NCI-H2196 treated with DMSO at 0.1 percent for 48 hours (cell line): ENCODE measurements around the gene ASB2.

ENCODE experiments used
- DNase-seq: peaks from one replicate; lab custom pipeline; 2025; ENCODE audit not compliant: unreplicated experiment; lab: John Stamatoyannopoulos, UW

Gene ASB2

DNA sequence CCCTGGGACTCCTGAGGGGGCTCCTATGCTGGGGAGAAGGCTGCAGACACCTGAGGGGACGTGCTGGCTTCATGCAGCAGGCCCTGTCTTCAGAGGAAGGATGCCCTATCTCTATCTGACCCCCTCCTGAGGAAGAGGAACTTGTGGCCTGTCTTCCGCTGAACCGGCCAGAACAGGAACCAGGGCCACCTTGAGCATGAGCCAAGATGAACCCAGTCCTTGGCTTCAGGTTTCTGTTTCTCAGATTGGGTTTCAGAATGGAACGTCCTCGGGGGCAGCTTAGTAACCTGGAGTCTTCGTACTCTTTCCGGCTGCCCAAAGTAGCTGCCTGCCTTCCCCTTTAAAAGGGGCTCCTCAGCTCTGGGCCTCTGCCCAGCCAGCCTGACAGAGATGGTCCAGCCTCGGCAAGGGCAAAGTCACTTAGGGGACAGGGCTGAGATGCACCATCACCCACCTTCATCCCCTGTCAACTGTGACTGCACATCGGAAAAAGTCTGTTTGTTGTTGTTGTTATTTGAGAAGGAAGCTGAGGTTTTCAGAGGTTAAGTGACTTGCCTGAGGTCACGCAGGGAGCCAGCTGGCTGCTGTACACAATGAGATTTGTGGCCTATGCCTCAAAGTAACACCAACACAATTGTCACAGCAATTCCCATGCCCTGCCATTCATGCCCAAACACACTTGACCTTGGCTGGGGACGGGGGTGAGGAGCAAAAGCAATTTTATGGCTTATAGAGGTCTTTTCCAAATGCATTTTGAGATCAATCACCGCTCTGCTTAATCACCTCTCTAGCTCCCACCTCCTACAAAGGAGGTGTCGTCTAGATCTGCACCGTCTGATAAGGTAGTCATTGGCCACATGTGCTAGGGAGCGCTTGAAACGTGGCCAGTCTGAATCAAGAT, 13.4 kb downstream of the ASB2 start:
- DNase-seq: no peak

DNA sequence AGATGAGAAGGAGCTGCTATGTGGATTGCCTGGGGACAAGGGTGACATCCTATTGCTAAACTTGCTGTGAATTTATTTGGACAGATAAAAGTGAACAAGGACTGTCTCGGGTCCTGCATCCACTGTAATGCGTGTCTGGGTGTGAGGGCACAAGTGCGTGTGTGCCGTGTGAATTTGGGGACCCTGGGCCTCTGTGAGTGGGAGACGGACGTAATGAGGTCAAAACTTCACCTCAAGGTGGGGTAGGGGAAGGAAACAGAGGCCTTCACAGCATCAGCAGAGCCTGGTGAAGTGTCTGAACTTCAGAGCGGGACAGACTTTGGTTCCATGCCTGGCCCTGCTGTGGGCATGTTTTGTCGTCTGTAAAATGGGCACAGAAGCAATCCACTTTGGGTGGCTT, 14.8 kb downstream of the ASB2 start:
- no peak for DNase-seq

DNA sequence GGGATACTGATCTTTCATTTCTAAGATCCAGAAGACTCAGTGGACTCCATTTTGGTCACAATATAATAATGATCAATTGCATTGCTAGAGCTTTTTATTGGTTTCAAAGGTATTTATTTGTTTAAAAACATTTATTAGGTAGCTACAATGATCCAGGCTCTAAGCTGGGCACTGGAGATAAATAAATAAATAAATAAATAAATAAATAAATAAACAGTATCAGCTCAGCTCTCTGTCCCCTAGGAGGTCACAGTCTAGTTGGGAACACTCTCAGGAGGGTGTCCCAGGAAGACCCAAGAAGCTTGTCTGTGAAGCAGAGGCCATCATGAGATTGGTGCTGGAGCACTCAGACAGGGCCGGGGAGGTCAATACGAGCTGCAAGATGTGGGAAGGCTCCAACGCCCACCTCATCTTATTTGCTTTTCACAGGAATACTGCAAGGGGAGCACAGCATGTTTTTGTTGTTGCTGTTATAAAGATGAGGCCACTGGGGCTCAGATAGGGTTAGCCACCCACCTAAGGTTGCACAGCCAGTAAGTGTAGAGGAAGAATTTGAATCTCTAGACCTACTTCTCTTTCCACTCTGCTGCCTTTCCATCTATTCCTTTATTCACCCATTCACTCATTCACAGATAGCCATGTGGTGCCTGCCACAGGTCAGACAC, 15.5 kb downstream of the ASB2 start:
- DNase-seq: no peak

DNA sequence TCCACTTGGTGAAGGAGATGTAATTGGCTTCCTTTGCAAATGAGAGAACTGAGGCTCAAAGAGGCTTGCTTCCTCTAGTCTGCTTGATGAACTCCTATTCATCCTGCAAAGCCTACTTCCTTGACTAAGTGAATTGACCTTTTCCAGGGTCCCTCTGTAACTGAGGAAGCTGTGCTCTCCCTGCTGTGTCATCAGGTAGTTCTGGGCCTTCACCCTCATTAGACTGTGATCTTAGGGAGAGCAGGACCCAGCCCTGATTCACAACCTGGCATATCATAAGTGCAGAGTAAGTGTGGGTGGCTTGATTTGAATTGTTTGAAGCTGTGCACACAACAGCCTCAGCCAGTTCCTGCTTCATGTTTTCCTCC, 16.3 kb downstream of the ASB2 start:
- no peak for DNase-seq

DNA sequence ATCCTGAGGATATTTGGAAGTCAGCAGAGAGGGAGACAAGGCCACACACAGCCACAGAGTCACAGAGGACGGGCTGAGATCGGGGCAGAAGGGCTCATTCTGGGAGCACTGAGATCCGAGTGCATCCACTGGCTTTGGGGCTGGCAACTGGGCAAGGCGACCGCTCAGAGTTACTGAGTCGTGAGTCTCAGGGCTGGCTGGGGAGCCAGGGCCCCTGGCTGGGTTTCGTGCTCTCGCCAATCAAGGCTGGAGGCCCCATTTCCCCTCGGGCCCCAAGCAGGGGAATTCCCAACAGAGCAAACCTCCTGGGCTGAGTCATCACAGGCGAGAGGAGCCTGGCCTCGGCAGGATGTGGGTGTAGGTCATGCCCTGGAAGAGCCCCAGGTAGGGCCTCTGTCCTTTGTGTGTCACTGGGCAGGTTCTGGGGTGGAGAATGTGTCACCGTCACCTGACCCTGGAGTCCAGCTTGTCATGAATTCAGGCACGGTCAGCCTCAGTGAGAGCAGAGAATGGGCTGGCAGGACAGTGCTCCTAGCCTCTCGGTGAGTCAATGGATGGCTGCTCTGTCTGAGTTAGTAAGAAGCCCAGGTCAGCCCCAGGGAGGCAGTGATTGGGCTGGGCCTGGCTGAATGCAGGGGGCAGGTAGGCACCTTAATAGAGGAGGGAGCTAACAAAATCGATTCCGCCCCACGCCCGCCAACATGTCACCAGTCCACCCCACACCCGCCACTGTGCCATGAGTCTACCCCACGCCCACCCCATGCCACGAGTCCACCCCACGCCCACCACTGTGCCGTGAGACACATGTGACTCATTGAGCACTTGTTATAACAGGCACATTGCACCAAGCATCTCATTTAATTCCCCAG, 16.9 kb downstream of the ASB2 start:
- DNase-seq: no peak

DNA sequence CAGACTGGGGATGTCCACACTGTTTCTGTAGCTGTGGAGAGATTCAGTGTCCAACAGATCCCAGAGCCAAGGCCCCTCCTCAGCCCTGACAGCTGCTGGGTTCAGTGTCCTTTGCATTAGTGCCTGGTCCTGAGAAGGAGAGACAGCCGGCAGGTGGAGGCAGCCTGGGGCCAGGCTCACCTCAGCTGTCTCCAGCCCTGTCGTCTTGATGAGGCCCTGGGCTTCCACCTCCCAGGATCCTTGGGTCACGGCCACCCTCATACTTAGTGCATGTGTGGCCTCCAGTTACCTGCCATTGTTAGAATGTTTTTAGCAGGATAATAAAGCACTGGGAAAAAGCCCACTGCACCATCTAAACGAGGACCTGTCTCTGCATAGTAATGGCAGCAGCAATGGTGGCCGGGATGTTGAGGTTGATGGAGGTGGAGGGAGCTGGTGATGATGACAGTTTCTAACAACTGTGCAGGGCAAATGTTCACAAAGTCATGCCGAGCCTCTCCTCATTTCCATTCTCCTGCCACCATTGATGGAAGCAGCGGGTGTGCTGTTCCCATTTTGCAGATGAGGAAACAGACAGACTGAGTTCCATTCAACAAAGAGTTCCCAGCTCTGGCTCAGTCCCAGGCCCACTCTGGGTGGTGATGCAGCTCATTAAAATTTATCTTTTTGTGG, 17.7 kb downstream of the ASB2 start:
- no peak for DNase-seq

DNA sequence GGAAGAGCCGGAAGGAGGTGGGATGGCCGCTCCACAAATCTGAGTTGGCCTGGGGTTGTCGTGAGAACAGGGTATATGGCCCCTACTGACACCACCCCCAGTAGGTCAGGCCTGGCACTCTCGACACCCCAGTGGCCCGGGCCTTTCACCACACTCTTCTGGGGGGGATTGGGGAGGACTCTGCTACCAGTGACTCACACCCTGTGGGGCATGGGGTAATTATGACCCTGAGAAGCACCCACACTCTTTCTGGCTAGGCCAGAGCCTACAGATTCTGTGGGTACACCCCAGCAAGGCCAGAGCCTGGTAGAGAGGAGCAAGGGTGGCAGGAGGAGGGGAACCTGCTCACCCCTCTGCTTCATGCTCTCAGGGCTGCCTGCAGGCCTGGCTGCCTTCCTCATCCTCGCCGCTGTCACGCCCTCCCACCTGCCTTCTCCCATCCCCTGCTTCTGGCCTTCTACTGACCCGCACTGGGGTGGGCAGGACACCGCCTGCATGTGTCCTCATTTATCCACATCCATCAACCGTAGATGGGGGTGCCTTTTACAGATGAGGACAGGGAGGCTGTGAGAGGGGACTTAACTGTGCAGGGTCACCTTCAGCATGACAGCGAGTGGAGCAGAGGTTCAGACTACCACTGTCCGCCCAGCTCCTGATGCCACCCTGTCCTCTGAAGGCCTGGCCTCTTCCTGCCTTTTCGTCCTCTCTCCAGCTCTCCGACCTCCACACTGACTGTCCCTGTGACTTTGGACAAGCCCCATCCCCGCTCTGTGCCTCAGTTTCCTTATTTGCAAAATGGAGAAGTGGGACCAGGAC, 18.4 kb downstream of the ASB2 start:
- no peak for DNase-seq

DNA sequence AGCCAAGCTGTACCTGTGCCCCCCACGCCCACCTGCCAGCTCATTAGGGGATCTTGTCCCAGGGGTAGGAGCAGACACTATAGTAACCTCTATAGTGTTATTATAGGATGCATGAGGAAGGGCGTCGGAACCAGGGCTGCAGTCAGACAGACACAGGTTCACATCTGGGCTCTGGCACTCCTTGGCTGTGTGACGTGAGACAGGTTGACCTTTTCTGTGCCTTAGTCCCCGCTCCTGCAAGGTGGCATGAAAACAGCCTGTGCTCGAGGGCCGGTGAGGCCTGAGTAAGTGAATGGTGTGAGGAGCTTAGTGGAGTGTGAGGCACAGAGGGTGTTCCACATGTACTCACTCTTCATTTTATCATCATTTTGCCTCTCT, 19.0 kb downstream of the ASB2 start:
- DNase-seq: no peak

DNA sequence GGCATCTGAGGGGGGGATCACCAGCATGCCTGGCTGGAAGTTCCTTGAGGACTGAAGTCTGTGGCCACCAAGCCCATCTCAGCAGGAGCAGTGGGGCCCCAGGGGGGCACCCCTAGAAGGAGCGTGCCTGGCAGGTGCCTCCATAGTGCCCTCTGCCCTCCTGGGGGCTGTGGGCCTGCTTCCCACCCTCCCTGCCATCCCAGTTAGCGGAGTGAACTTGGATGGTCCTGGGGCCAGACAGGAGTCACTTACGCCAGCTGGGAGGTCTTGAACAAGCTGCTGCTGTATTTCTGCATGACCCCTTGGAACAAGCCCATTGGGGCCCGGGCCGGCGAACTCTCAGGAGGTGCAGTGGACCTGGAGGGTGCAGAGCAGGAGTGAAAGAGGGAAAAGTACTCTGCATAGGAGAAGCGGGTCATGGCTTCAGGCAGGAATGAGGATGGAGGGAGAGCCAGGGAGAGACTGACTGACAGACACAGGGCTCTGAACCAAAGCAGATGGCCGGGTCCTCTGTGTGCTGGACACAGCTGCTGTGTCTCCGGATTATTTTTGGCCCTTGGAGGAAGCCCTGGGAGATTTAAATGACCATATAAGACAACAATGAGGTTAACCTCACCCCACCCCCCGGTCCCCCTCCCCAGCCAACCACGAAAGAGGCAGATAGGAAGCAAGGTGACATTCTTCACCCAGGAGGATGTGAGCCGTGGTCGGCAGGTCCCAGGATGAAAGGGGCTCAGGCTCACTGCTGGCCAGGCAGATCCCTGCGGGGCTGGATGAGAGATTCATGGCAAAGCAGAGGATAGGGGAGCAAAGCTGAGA, 19.6 kb downstream of the ASB2 start:
- DNase-seq: no peak

DNA sequence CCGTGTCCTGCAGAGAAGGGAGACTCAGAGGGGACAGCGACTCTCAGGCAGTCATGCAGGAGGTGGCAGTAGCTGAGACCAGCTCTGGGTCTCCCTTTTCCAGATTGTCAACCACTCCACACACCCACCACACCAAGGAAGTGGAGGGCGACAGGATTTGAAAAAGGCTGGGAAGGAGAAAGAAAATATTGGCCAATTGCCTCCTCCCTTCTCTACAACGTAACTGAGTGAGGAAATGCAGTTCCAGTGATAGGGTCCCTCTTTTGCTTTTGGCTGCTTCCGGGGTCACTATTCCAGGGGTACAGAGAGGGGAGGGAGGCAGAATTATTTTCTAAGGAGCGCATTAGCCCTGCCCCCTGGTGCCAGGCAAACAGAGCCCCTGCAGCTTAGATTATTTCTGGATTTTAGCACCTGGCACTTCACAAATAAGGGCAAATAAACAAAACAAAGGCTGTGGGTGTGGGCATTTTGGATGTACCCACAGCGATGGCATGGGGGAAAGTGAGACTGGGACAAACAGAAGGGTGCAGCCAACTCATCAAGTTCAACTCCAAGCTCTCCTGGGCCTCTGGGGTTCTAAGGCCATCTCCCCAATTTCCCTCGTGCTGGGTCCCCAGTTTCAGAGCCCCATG, 20.4 kb downstream of the ASB2 start:
- no peak for DNase-seq

DNA sequence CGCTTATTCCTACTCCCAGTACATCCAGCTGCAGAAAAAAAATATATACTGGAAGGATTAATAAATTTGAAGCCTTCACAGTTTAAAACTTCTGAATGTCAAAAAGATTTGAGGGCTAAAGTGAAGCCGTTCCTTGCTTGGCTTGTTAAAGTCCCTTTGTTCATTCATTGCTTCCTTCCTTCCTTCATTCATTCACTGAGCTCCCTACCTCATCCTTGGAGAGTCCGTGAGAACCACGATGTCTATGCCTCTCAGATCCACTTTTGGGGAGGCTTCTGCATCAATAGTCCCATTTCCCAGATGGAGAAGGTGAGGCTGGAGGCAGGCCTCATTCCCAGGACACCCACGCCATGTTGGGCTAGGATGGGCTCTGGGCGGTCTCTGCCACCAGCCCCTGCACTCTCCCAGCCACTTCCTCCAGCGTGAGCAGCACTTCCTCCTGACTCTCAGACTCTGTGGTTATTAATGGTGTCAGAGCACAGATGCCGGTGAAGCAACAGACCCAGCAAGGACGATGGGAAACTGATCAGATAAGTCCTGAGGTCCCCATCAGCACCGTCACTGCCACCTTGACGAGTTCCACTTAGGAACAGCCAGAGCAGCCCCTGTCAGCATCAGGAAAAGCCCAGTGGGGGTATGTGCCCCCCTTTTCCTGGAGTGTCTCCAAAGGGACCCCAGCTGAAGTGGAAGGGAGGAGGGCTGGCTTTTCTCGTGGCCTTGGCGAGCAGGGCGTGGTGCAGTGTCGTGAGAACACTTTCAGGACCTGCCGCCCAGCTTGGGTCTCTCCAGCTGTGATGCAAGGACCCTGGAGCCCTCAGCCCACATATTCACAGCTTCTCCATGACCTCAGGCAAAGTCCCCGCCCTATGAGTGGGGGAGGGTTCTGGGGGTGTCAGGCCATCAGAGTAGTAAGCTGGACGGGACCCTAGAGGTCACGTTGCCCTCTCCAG, 21.2 kb downstream of the ASB2 start:
- DNase-seq: no peak

DNA sequence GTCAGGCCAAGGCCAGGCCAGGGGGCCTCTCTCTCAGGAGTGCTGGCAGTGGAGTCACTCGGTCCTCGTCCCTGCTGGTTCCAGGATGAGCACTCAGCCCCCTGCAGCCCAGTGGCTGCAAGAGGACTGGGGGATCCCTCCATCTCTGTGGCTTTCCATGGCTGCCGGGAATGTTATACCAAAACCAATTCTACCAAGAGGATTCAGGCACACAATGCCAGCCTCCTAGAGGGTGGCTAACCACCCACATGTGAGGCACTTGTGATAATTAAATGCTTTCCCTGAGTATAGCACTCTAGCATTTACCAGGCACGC, 21.9 kb downstream of the ASB2 start:
- DNase-seq: no peak

DNA sequence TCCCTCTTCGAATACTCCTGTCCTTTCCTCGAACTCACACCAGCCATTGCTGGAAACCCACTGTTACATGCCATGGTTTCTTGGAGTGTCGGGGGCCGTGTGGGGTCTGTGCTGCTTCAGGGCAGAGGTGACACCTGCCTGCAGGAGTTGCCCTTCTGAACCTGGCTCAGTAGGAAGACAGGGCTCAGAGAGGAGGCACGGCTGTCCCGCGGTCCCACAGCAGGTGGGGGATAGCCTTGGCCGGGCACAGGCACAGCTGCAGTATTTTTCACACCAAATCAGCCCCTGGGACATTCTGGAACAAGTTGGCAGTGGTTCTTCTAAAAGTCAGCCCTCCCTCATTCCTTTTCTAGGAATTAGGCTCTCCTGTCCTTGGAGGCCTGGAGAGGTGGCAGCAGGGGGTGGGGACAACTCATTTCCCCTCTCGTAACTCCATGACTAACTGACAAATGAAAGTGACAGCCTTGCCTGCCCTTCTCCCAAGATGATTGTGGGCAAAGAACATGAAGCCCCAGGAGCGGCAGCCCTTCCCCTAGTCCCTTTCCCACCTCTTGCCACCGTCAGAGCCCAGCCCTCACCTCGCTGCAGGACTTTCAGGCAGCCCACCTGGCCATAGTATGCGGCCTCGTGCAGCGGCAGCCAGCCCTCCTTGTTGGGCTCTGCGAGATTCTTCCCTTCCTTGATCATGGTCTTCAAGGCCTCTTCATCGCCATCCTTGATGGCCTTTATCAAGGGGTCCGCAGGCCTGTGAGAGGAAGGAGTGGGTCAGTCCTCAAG, 22.4 kb downstream of the ASB2 start:
- no peak for DNase-seq

DNA sequence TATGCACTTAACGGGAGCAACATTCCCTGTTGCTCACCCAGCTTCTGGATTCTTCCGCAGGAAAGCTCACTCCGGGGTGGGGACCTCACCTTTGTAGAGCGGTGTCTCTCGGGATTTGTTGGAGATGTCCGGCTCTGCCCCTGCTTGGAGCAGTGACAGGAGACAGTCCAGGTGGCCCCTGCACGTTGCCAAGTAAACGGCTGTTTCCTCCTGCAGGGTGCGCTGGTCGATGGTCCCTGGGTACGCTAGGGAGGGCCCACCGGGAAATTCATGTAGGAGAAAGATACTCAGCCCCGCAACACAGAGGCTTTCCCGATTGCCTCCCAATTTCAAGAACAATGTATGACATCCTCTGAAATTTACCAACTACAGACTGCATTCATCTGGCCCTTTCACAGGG, 23.1 kb downstream of the ASB2 start:
- DNase-seq: no peak

DNA sequence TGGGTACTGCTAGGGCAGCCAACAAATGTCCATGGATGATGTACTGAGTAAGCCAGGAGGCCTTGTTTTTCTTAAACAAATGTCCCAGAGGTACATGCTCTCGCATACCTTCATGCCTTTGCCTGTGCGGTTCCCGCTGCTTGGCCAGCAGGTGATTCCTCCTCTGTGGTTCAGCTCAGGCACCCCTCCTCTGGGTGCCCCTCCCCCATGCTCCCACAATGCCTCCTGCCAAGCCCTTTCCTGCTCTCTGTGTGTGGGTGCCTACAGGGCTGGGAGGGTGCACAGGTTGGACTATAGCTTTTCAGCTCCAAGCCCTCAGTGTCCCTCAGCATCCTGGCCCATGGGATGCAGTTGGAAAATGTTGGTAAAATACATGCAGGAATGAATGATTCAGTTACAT, 23.5 kb downstream of the ASB2 start:
- DNase-seq: no peak

DNA sequence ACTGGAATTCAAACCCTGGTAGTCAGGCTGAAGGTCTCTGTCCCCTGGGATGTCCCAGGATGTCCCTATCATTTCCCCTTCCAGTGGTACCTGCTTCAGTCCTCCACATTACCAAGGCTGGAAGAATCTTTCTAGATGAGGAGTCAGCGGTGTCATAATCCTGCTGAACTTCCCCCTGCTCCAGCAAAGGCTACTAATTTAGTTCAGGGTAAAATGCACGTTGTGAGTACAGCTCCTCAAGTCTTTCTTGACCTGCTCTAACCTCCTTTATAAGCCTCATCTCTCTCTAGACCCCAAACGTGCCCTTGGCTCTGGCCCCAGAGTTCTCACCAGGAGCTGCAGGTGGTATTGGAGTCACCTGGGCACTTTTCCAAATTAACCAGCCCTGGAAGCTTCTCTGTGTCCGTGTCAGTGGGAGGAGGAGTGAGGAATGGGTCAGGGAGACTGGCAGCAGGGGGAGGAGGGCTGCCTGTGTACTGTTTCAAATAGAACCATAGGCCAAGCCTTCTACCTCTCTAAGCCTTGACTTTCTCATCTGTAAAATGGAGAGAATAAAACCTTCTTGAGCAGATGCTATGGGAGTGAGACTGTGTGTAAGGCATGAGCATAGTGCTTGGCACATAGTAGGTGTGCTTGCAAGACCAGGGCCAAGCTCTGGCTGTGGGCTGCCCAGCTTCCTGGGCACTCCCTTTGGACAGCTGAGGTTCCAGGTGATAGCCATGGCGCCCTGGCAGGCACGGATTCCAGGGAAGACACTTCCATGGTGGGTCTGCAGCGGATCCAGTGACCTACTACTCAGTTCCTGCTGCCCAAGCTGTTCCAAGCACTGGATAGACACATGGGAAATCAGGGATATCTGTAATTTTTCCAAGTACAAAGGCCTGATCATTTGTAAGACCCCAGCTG, 24.5 kb downstream of the ASB2 start:
- DNase-seq: no peak
